GM12872 (cell line): Measurements from ENCODE around the gene CES1.

Experiments used
- TF ChIP-seq, protein P1 (sequence below): IDR thresholded peaks from 3 replicates; pipeline ENCODE4 v1.5.1; 2011; ENCODE audit warnings: low read depth, mild to moderate bottlenecking, low read length, moderate library complexity; ENCODE audit not compliant: insufficient read depth

The CES1 gene

DNA sequence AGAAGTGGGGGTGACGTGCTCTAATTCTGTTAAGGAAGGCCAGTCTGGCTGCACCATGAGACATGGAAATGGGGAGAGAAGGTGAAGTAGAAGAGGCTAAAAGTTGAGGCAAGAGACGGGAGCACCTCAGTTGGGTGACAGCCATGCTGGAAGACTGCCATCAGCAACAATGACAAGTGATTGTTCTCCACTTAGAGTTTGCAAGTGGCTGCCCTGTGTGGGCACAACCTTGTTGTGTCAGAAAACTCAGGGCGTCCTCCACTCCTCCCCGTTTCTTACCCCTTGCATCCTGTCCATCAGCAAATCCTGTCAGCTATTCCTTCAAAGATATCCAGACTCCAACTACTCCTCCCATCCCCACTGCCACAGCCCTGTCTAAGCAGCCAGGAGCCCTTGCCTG is 17.6 kb downstream of the CES1 start:
- TF ChIP-seq, protein P1, sequence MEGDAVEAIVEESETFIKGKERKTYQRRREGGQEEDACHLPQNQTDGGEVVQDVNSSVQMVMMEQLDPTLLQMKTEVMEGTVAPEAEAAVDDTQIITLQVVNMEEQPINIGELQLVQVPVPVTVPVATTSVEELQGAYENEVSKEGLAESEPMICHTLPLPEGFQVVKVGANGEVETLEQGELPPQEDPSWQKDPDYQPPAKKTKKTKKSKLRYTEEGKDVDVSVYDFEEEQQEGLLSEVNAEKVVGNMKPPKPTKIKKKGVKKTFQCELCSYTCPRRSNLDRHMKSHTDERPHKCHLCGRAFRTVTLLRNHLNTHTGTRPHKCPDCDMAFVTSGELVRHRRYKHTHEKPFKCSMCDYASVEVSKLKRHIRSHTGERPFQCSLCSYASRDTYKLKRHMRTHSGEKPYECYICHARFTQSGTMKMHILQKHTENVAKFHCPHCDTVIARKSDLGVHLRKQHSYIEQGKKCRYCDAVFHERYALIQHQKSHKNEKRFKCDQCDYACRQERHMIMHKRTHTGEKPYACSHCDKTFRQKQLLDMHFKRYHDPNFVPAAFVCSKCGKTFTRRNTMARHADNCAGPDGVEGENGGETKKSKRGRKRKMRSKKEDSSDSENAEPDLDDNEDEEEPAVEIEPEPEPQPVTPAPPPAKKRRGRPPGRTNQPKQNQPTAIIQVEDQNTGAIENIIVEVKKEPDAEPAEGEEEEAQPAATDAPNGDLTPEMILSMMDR = no peak

DNA sequence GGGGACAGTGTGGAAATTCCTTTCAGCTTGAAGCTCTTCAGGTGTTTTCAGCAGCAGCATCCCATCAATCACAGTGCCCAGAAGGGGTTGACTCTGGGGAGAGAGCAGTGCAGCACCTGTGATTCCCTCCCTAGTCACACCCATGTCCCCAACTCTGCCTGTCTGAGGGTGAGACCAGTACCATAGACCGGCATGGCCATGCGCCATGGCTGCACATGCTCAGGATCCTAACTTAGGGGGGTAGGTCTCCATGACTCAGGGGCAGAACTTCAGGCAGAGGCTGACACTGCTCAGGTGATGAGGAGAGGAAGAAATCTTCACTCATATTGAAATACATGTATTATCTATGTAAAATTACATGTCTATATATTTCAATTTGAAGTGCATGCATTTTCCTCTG is 19.9 kb downstream of the CES1 start:
- TF ChIP-seq, protein P1 = no peak

DNA sequence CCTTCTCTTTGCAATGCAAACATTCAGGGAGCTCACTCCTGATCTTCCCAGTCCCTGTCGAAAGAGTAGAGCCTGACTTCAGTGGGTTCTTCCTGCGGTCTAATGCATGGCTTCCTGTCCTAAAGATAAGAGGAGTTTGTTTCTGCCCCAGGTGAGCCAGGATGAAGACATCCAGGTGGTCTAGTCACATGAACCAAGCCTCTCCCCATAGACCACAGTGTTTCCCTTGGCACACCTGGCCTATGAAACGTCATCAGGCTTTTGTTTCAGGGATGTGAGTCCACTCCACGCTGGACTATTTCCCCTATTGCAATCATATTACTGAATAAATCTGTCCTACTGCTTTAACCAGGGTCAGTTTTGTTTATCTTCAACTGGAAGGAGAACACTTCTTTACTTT is 21.1 kb downstream of the CES1 start:
- TF ChIP-seq, protein P1 = no peak

DNA sequence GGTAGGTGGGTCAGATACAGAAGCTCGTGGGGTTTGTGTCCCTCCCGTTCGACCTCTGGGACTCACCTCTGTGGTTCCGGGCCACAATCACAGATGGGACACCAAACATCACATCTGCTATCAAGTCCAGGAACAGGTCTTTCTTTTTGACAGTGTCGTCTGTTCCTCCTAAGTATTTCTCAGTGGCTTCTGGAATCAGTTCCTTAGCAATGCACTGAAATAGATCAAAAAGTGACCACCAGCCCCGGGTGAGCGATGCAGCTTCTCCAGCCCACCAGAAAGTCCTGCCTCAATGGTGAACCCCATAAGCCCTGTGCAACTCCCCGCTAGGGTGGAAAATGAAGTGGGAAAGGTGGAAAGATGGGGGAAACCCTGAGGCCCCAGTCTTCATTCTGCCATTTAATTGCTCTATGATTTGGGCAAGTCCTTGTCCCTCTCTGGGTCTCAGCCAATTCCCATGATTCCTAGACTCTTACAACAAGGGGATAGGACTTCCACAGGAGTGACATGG is 22.4 kb downstream of the CES1 start:
- TF ChIP-seq, protein P1 = no peak

DNA sequence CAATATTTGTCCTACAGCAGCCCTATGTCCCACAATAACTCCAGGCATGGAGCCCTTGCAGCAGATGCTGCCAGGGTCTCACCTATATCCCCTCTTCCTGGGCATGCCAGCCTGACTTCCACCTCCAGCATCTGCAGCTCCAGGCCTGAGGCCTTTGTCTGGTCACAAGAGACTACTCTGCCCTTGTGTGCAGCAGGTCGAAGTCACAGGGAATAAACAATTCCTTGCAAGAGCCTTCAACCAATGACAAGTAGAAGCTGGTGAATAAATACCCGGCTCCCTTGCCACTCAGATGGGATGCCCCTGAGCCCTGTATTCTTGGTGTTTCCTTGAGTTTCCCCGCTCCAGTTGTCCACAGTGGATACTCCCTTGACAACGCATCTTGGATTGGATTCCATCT is 23.0 kb downstream of the CES1 start:
- TF ChIP-seq, protein P1 = no peak

DNA sequence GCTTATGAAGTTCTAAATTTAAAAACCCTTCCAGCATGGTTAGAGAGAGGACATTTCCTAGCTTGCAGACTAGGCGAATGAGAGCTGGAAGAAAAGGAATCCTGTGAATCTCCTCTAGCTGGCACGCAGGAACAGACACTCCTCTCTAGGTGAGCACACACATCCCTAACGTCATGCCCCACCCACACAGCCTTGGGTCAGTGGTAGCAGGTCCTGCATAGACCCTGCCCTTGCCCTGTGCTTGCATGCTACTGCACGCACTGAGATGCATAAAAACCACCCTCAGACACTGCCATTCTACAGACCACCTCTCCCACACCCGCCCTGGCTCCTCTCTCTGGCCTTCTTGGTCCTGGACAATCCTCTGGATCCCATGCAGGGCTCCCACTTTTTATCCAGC is 23.5 kb downstream of the CES1 start:
- TF ChIP-seq, protein P1 = no peak

DNA sequence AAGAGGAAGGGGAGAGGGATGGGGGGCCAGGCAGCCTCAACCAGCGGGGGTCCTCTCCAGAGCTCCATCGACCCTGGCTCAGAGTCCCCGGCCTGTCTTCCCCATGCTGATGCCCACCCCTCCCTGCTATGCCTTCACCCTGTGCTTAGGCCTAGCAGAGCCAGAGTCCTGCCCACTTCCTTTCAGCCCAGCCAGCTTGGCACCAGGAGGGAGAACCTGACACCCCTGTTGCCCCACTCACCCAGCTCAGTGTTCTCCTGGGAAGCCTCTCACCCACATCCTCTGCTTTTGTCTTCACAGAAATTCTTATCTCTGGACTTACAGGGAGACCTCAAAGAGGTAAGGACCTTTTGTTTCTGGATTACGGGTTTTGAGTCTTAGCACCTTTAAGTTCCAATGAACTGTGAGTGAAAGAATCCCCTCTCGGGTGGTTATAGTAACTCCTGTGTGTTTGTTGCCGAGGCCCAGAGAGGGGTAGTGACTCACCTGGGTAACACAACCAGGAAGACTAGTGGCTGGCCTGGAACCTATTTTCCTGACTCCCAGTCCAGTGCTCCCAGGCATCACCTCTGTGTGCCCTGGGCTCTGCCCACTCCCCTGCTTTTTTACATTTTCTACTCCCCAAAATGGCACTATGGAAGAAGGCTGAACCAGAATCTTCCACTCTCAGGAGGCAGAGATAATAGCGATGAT is 53.3 kb downstream of the CES1 start:
- TF ChIP-seq, protein P1 = no peak
